K562 (cell line): ENCODE results near the gene GTPBP6.
A peak's percentile ranks its signal among the peaks of the same experiment; 100 is the strongest.

ENCODE experiments used
- CTCF ChIP-seq, 3 experiments: IDR thresholded peaks in 2 of 3; conservative IDR thresholded peaks in 1 of 3; 2 replicates each; pipeline ENCODE4 v1.5.1; 2011 to 2012; ENCODE audit warnings: low read length in 3 of 3, mild to moderate bottlenecking in 3 of 3, control low read depth in 2 of 3, improper control_type of control experiment in 1 of 3, inconsistent platforms in 1 of 3, low read depth in 1 of 3, mixed read lengths in 1 of 3, moderate library complexity in 1 of 3; ENCODE audit not compliant: insufficient read depth in 2 of 3
- EP300 ChIP-seq: IDR thresholded peaks from 2 replicates; pipeline ENCODE4 v1.6.1; 2012; ENCODE audit warnings: low read length, improper control_type of control experiment
- EZH2 ChIP-seq: IDR thresholded peaks from 2 replicates; pipeline ENCODE4 v1.6.1; 2012; ENCODE audit warnings: low read depth, mild to moderate bottlenecking, inconsistent platforms, low read length, borderline replicate concordance
- FOXK2 ChIP-seq, 2 experiments: fragments of 450-650 bp; IDR thresholded peaks in 1 of 2; conservative IDR thresholded peaks in 1 of 2; 2 replicates each; pipeline ENCODE4 v1.6.1; 2016; ENCODE audit warnings: low read depth in 2 of 2, mild to moderate bottlenecking in 1 of 2
- GATA2 ChIP-seq: sonication (generic); formaldehyde crosslinking; IDR thresholded peaks from 2 replicates; pipeline ENCODE4 v1.4.0; 2020; ENCODE audit warnings: mild to moderate bottlenecking, missing genetic modification reagents
- IRF1 ChIP-seq: sonication (generic); formaldehyde crosslinking; IDR thresholded peaks from 2 replicates; pipeline ENCODE4 v1.8.0; 2022; ENCODE audit warnings: missing genetic modification reagents, mild to moderate bottlenecking, borderline replicate concordance
- KLF13 ChIP-seq: fragments of 450-650 bp; IDR thresholded peaks from 2 replicates; pipeline ENCODE4 v1.6.1; 2016; ENCODE audit warnings: missing genetic modification characterization, low read depth, mild to moderate bottlenecking, missing compliant biosample characterization, moderate library complexity, borderline replicate concordance
- POLR2A ChIP-seq: fragments of 450-650 bp; conservative IDR thresholded peaks from 2 replicates; pipeline ENCODE4 v1.6.1; 2016
- POLR2AphosphoS5 ChIP-seq: IDR thresholded peaks from 2 replicates; pipeline ENCODE4 v1.6.1; 2011; ENCODE audit warnings: mild to moderate bottlenecking, low read depth, low read length, moderate library complexity; ENCODE audit not compliant: control insufficient read depth, insufficient read depth
- RAD51 ChIP-seq: fragments of 450-650 bp; IDR thresholded peaks from 2 replicates; pipeline ENCODE4 v1.7.1; 2016; ENCODE audit warnings: low read depth, mild to moderate bottlenecking, borderline replicate concordance
- SIRT6 ChIP-seq: IDR thresholded peaks from one replicate; pipeline ENCODE4 v1.6.1; 2012; ENCODE audit warnings: low read depth, mild to moderate bottlenecking, control low read depth, inconsistent platforms, low read length, moderate library complexity
- ZNF121 ChIP-seq: sonication (generic); formaldehyde crosslinking; conservative IDR thresholded peaks from 2 replicates; pipeline ENCODE4 v1.8.0; 2022; ENCODE audit warnings: missing genetic modification reagents
- ZNF584 ChIP-seq: fragments of 200-800 bp; sonication (Bioruptor generic); IDR thresholded peaks from 2 replicates; pipeline ENCODE4 v1.6.1; 2016; ENCODE audit warnings: low read depth, mild to moderate bottlenecking, missing genetic modification characterization, missing compliant biosample characterization

GRCh38 chrX:283115-283845 lies 35.3 kb downstream of the GTPBP6 start:
- no peak for TF ChIP-seq EZH2
- no peak for TF ChIP-seq GATA2
- no peak for TF ChIP-seq EP300
- no peak for TF ChIP-seq CTCF (IDR thresholded peaks at IDR 0.05 in 2 of 3, conservative IDR thresholded peaks at IDR 0.05 in 1 of 3; ENCODE audit: insufficient read depth in 2 of 3, low read depth in 1 of 3, low read length in 3 of 3)
- TF ChIP-seq ZNF121 (CRISPR knock-in tag): no peak
- TF ChIP-seq SIRT6: no peak
- TF ChIP-seq IRF1 (CRISPR knock-in tag): no peak
- TF ChIP-seq ZNF584 (CRISPR knock-in tag): no peak
- peak in 1 of 2 experiments; percentile 31; a peak in 1 of 4 replicates for TF ChIP-seq FOXK2 (conservative IDR thresholded peaks at IDR 0.05 in 1 of 2, IDR thresholded peaks at IDR 0.05 in 1 of 2; ENCODE audit: low read depth in 2 of 2)
- peak; percentile 71 for TF ChIP-seq POLR2AphosphoS5
- no peak for TF ChIP-seq KLF13
- TF ChIP-seq POLR2A: peak; percentile 87
- TF ChIP-seq RAD51: no peak
